A549 (cell line): ENCODE measurements around the gene PRSS56. TPM values are rescaled to one million over a fixed set of nuclear protein-coding genes. Genes with fewer than 3 reads are reported as not detected.

ENCODE experiments used
- ATAC-seq, 2 experiments: fragments of 200-7000 bp in 1 of 2; fragments of >200 bp in 1 of 2; cut with Nextera tagmentation in 1 of 2; cut with Tn5 transposase in 1 of 2; 3 replicates each; pipeline versions ENCODE4 v1.8.0 to v1.9.1; 2018 to 2020; ENCODE audit warnings: mild to moderate bottlenecking in 1 of 2, moderate library complexity in 1 of 2
- CTCF ChIA-PET: fragments of 300-600 bp; sonication (Branson Sonifier 250); formaldehyde crosslinking; extraction: SDS; loops from one replicate; lab custom pipeline; 2021; ENCODE audit warnings: antibody characterized with exemption, inconsistent platforms; lab: Yijun Ruan, JAX
- POLR2A ChIA-PET: fragments of 350-600 bp; formaldehyde crosslinking; extraction: SDS; loops from one replicate; lab custom pipeline; 2021; ENCODE audit warnings: antibody characterized with exemption, inconsistent platforms; lab: Yijun Ruan, JAX
- DNase-seq, 2 experiments: peaks; one replicate each; pipeline versions ENCODE4 v3.0.0 to v3.0.0-alpha.2; 2011 to 2016; ENCODE audit warnings: low read depth in 1 of 2, low spot score in 1 of 2
- FAIRE-seq: peaks from 2 replicates; lab custom pipeline; 2011; peaks lifted over from hg19 to GRCh38; lab: Jason Lieb, UNC
- H3K27ac ChIP-seq, 2 experiments: fragments of >200 bp; sonication (Bioruptor Twin); formaldehyde crosslinking; 3 replicates each; pipeline ENCODE4 v1.5.1; 2016 to 2017
- H3K4me1 ChIP-seq: fragments of >200 bp; sonication (Bioruptor Twin); formaldehyde crosslinking; 3 replicates; pipeline ENCODE4 v1.6.1; 2016
- H3K4me2 ChIP-seq: fragments of >200 bp; sonication (Bioruptor Twin); formaldehyde crosslinking; 3 replicates; pipeline ENCODE4 v1.6.1; 2016
- H3K4me3 ChIP-seq: fragments of >200 bp; sonication (Bioruptor Twin); formaldehyde crosslinking; 3 replicates; pipeline ENCODE4 v1.5.1; 2016
- H3K9me3 ChIP-seq: fragments of >200 bp; sonication (Bioruptor Twin); formaldehyde crosslinking; 3 replicates; pipeline ENCODE4 v1.6.1; 2016
- ATOH8 ChIP-seq: fragments of 250-450 bp; sonication (Bioruptor Pico); IDR thresholded peaks from 2 replicates; pipeline ENCODE4 v1.5.0; 2020; ENCODE audit warnings: low read depth, mild to moderate bottlenecking, moderate library complexity
- BCL3 ChIP-seq: fragments of >200 bp; sonication (Bioruptor Twin); formaldehyde crosslinking; IDR thresholded peaks from 3 replicates; pipeline ENCODE4 v1.6.1; 2016
- ESRRA ChIP-seq: fragments of 150-350 bp; IDR thresholded peaks from 2 replicates; pipeline ENCODE4 v1.6.1; 2014; ENCODE audit warnings: mild to moderate bottlenecking, low read length, borderline replicate concordance
- GATA3 ChIP-seq: IDR thresholded peaks from 2 replicates; pipeline ENCODE4 v1.6.1; 2012; ENCODE audit warnings: borderline replicate concordance
- HEYL ChIP-seq: fragments of 250-450 bp; sonication (Bioruptor Pico); IDR thresholded peaks from 2 replicates; pipeline ENCODE4 v1.8.0; 2021; ENCODE audit warnings: mild to moderate bottlenecking, moderate library complexity
- HOXB5 ChIP-seq: fragments of 250-450 bp; sonication (Bioruptor Pico); IDR thresholded peaks from 2 replicates; pipeline ENCODE4 v1.5.0; 2020; ENCODE audit warnings: mild to moderate bottlenecking, moderate library complexity
- JUNB ChIP-seq: fragments of >200 bp; sonication (Bioruptor Twin); formaldehyde crosslinking; IDR thresholded peaks from 2 replicates; pipeline ENCODE4 v1.6.1; 2016
- KDM1A ChIP-seq: fragments of 200-600 bp; sonication (generic); IDR thresholded peaks from 2 replicates; pipeline ENCODE4 v1.6.1; 2016; ENCODE audit warnings: low read depth, mild to moderate bottlenecking
- PHF8 ChIP-seq: fragments of 200-600 bp; sonication (generic); IDR thresholded peaks from 2 replicates; pipeline ENCODE4 v1.6.1; 2016; ENCODE audit warnings: low read depth, mild to moderate bottlenecking, antibody characterized with exemption, moderate library complexity, borderline replicate concordance
- RARB ChIP-seq: fragments of 250-450 bp; sonication (Bioruptor Pico); IDR thresholded peaks from 2 replicates; pipeline ENCODE4 v1.8.0; 2021; ENCODE audit warnings: mild to moderate bottlenecking, moderate library complexity
- RCOR1 ChIP-seq: fragments of 150-350 bp; IDR thresholded peaks from 2 replicates; pipeline ENCODE4 v1.6.1; 2014; ENCODE audit warnings: antibody characterized with exemption, low read length, low read depth
- RNF2 ChIP-seq: fragments of 200-600 bp; sonication (generic); IDR thresholded peaks from 2 replicates; pipeline ENCODE4 v1.6.1; 2016; ENCODE audit warnings: low read depth, mild to moderate bottlenecking, antibody characterized with exemption, moderate library complexity, borderline replicate concordance
- SMC3 ChIP-seq: fragments of >200 bp; sonication (Bioruptor Twin); formaldehyde crosslinking; IDR thresholded peaks from 3 replicates; pipeline ENCODE4 v1.6.1; 2018; ENCODE audit warnings: inconsistent platforms
- SREBF2 ChIP-seq: fragments of 450-650 bp; IDR thresholded peaks from 2 replicates; pipeline ENCODE4 v1.6.1; 2014; ENCODE audit warnings: mild to moderate bottlenecking, moderate library complexity
- TFCP2L1 ChIP-seq: fragments of 250-450 bp; sonication (Bioruptor Pico); IDR thresholded peaks from 2 replicates; pipeline ENCODE4 v1.5.0; 2021; ENCODE audit warnings: mild to moderate bottlenecking
- USF2 ChIP-seq: fragments of 450-650 bp; IDR thresholded peaks from 2 replicates; pipeline ENCODE4 v1.6.1; 2014; ENCODE audit warnings: antibody characterized with exemption
- WGBS: methylation state at CpG from one replicate; pipeline ENCODE4 v1.1.6; 2017; ENCODE audit errors: missing lambda C conversion rate; 5-methylcytosine and 5-hydroxymethylcytosine counted together
- polyA plus RNA-seq, 4 experiments: library from polyadenylated mRNA; depleted of rRNA in 3 of 4; stranded (reverse); fragments of >200 nt; fragmentation: RNase III in 1 of 4; extraction: RNeasy Plus Mini Kit Qiagen cat#74134 plus additional on column Dnase treatment in 1 of 4; gene quantifications; 2 replicates in 3 of 4; 3 replicates in 1 of 4; pipeline ENCODE4 v1.2.3, GENCODE V29; 2011 to 2017
- TF ChIP-seq, protein P1 (sequence below): fragments of 150-350 bp; IDR thresholded peaks from 2 replicates; pipeline ENCODE4 v1.6.1; 2014; ENCODE audit warnings: low read depth, mild to moderate bottlenecking, low read length
- TF ChIP-seq, protein P2 (sequence below): fragments of 200-600 bp; sonication (generic); IDR thresholded peaks from 2 replicates; pipeline ENCODE4 v1.6.1; 2016; ENCODE audit warnings: antibody characterized with exemption, mild to moderate bottlenecking, moderate library complexity
- TF ChIP-seq, protein P3 (sequence below): IDR thresholded peaks from 2 replicates; pipeline ENCODE4 v1.6.1; 2012

The PRSS56 gene
- polyA plus RNA-seq, 2 of the 4 experiments (the other 2 are of a cell fraction): not detected

DNA sequence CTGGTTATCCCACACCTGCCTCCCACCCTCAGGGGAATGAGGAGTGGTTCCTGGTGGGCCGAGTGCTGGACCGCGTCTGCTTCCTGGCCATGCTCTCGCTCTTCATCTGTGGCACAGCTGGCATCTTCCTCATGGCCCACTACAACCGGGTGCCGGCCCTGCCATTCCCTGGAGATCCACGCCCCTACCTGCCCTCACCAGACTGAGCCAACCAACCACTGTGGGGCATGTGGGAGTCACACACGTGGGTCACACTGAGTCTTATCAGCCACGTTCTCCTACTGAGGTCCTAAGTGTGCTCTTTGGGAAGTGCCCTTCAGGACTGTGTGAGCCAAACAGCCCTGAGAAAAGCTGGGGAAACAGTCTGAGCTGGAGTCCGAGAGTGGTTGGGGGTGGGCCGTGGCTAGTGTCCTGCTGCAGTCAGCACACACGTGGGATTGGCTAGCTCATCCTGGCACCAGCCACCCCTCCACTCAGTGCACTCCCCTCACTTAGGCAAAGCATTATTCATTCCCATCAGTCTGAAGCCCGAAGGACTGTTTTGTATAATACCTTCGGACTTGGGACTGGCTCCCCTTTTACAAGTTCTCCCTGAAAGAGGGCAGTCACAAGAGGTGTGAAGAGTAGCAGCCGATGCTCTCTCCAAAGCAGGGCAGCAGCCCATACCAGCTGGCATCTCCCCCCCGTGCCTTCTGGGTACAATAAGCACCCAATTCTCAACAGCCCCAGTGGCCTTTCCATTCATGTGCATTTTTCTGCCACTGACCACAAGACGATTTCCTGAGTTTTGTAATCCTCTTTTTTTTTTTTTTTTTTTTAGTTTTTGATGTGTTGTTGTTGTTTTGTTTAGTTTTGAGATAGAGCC lies 25.6 kb downstream of the PRSS56 start (continued):
- no peak for TF ChIP-seq USF2
- TF ChIP-seq ESRRA: no peak

GRCh38 chr2:232547991-232548390 lies 27.8 kb downstream of the PRSS56 start:
- no peak for ATAC-seq
- POLR2A ChIA-PET: no interaction called here
- TF ChIP-seq PHF8 (no peak), RNF2 (no peak), GATA3 (no peak), TFCP2L1 (CRISPR knock-in tag) (no peak), ATOH8 (CRISPR knock-in tag) (no peak), HOXB5 (CRISPR knock-in tag) (no peak), BCL3 (no peak)
- TF ChIP-seq, protein P1, sequence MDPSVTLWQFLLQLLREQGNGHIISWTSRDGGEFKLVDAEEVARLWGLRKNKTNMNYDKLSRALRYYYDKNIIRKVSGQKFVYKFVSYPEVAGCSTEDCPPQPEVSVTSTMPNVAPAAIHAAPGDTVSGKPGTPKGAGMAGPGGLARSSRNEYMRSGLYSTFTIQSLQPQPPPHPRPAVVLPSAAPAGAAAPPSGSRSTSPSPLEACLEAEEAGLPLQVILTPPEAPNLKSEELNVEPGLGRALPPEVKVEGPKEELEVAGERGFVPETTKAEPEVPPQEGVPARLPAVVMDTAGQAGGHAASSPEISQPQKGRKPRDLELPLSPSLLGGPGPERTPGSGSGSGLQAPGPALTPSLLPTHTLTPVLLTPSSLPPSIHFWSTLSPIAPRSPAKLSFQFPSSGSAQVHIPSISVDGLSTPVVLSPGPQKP: no peak
- TF ChIP-seq, protein P2, sequence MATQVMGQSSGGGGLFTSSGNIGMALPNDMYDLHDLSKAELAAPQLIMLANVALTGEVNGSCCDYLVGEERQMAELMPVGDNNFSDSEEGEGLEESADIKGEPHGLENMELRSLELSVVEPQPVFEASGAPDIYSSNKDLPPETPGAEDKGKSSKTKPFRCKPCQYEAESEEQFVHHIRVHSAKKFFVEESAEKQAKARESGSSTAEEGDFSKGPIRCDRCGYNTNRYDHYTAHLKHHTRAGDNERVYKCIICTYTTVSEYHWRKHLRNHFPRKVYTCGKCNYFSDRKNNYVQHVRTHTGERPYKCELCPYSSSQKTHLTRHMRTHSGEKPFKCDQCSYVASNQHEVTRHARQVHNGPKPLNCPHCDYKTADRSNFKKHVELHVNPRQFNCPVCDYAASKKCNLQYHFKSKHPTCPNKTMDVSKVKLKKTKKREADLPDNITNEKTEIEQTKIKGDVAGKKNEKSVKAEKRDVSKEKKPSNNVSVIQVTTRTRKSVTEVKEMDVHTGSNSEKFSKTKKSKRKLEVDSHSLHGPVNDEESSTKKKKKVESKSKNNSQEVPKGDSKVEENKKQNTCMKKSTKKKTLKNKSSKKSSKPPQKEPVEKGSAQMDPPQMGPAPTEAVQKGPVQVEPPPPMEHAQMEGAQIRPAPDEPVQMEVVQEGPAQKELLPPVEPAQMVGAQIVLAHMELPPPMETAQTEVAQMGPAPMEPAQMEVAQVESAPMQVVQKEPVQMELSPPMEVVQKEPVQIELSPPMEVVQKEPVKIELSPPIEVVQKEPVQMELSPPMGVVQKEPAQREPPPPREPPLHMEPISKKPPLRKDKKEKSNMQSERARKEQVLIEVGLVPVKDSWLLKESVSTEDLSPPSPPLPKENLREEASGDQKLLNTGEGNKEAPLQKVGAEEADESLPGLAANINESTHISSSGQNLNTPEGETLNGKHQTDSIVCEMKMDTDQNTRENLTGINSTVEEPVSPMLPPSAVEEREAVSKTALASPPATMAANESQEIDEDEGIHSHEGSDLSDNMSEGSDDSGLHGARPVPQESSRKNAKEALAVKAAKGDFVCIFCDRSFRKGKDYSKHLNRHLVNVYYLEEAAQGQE: no peak

GRCh38 chr2:232549655-232550353 lies 29.6 kb downstream of the PRSS56 start:
- 16% methylated on average over 21 of the region's 21 CpGs for WGBS
- no peak for TF ChIP-seq ESRRA
- TF ChIP-seq JUNB: no peak
- TF ChIP-seq, protein P3, sequence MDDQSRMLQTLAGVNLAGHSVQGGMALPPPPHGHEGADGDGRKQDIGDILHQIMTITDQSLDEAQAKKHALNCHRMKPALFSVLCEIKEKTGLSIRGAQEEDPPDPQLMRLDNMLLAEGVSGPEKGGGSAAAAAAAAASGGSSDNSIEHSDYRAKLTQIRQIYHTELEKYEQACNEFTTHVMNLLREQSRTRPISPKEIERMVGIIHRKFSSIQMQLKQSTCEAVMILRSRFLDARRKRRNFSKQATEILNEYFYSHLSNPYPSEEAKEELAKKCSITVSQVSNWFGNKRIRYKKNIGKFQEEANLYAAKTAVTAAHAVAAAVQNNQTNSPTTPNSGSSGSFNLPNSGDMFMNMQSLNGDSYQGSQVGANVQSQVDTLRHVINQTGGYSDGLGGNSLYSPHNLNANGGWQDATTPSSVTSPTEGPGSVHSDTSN: no peak
- no peak for TF ChIP-seq KDM1A
- no peak for TF ChIP-seq RARB (CRISPR knock-in tag)
- TF ChIP-seq SREBF2: no peak
- no peak for TF ChIP-seq RCOR1
- TF ChIP-seq SMC3: no peak
- no peak for TF ChIP-seq HEYL (CRISPR knock-in tag)
- TF ChIP-seq TFCP2L1 (CRISPR knock-in tag): no peak
- FAIRE-seq (no peak), DNase-seq (peak in 1 of 2 experiments; percentile 37), ATAC-seq (peak in 1 of 2 experiments; percentile 5; a peak in 5 of 6 replicates)
- peak overlapping the region; percentile 95 for H3K4me3 ChIP-seq
- peaks cover 5% of the 10 kb centered on the region; the same call in 2 of the 3 replicates for H3K4me1 ChIP-seq
- ChIA-PET POLR2A (interaction anchor here (1.0 to 1.5 kb wide), 5 partner anchors 18 to 56 kb away, joined by 3 to 13 read pairs (median 4); no protein-coding TSS in a partner anchor), CTCF (interaction anchor here (1.4 to 2.3 kb wide), 2 partner anchors 28 to 44 kb away, joined by 7 read pairs; no protein-coding TSS in a partner anchor)
- H3K27ac ChIP-seq: peak overlapping the region; percentile 99
- no peaks in the 10 kb centered on the region for H3K9me3 ChIP-seq
- H3K4me2 ChIP-seq: peak overlapping the region; percentile 78

More at GRCh38 chr2:232547991-232548390, 27.8 kb downstream of the PRSS56 start:
- 96% methylated on average over 6 of the region's 6 CpGs for WGBS
- H3K4me1 ChIP-seq: peaks cover 5% of the 10 kb centered on the region; the same call in 2 of the 3 replicates
- CTCF ChIA-PET: interaction anchor here (1.2 to 2.3 kb wide), 3 partner anchors 10 to 63 kb away, joined by 3 to 7 read pairs (median 5); no protein-coding TSS in a partner anchor
- no peak overlapping the region for H3K4me3 ChIP-seq
- H3K27ac ChIP-seq: no peak overlapping the region
- DNase-seq (no peak), FAIRE-seq (no peak)
- no peaks in the 10 kb centered on the region for H3K9me3 ChIP-seq
- no peak overlapping the region for H3K4me2 ChIP-seq
